Measurements from ENCODE around the gene VSTM2A.

DNA sequence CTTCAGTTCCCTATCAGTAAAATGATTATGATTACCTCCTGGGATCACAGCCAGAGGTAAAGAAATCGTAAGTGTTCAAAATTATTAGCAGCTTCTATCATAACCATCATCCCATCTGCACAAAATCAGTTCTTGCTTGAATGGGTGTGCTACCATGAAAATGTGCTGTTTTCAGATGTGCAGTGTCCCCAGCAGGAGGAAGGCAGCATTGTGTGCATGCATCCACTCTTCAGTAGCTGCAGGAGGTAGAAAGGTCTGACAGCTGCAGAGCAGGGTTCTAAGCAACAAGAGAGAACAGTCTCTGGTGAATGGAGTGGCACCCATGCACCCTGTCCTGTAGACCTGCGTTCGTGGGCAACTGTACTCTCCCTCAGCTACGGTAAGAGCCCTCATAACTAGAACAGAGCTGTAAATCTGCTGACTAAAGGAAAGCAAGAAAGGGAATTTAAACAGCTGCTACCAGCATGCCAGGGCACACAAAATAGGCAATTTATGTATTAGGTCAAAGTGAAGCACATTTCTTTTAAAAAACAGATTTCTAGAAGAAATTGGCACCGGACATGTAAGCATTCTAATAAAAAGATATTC lies 21.2 kb downstream of the VSTM2A start:
- TF ChIP-seq, protein P1, sequence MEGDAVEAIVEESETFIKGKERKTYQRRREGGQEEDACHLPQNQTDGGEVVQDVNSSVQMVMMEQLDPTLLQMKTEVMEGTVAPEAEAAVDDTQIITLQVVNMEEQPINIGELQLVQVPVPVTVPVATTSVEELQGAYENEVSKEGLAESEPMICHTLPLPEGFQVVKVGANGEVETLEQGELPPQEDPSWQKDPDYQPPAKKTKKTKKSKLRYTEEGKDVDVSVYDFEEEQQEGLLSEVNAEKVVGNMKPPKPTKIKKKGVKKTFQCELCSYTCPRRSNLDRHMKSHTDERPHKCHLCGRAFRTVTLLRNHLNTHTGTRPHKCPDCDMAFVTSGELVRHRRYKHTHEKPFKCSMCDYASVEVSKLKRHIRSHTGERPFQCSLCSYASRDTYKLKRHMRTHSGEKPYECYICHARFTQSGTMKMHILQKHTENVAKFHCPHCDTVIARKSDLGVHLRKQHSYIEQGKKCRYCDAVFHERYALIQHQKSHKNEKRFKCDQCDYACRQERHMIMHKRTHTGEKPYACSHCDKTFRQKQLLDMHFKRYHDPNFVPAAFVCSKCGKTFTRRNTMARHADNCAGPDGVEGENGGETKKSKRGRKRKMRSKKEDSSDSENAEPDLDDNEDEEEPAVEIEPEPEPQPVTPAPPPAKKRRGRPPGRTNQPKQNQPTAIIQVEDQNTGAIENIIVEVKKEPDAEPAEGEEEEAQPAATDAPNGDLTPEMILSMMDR (IDR thresholded peaks at IDR 0.05 in 2 of 3, conservative IDR thresholded peaks at IDR 0.05 in 1 of 3; ENCODE audit: borderline replicate concordance in 1 of 3, insufficient read depth in 1 of 3, low read depth in 2 of 3, low read length in 2 of 3) = no peak
- no peak for TF ChIP-seq EZH2 (IDR thresholded peaks at IDR 0.05)
- TF ChIP-seq EZH2phosphoT487 (IDR thresholded peaks at IDR 0.05; ENCODE audit: borderline replicate concordance) = no peak
- no peak for TF ChIP-seq SIN3A (IDR thresholded peaks at IDR 0.05; ENCODE audit: low read depth)
- no peak for TF ChIP-seq POLR2A (IDR thresholded peaks at IDR 0.05; ENCODE audit: borderline replicate concordance, extremely low read depth, insufficient read depth, insufficient read length)
- TF ChIP-seq, protein P2, sequence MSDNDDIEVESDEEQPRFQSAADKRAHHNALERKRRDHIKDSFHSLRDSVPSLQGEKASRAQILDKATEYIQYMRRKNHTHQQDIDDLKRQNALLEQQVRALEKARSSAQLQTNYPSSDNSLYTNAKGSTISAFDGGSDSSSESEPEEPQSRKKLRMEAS (IDR thresholded peaks at IDR 0.05) = no peak
- TF ChIP-seq, protein P3, sequence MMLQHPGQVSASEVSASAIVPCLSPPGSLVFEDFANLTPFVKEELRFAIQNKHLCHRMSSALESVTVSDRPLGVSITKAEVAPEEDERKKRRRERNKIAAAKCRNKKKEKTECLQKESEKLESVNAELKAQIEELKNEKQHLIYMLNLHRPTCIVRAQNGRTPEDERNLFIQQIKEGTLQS (IDR thresholded peaks at IDR 0.05) = no peak
- TF ChIP-seq, protein P4, sequence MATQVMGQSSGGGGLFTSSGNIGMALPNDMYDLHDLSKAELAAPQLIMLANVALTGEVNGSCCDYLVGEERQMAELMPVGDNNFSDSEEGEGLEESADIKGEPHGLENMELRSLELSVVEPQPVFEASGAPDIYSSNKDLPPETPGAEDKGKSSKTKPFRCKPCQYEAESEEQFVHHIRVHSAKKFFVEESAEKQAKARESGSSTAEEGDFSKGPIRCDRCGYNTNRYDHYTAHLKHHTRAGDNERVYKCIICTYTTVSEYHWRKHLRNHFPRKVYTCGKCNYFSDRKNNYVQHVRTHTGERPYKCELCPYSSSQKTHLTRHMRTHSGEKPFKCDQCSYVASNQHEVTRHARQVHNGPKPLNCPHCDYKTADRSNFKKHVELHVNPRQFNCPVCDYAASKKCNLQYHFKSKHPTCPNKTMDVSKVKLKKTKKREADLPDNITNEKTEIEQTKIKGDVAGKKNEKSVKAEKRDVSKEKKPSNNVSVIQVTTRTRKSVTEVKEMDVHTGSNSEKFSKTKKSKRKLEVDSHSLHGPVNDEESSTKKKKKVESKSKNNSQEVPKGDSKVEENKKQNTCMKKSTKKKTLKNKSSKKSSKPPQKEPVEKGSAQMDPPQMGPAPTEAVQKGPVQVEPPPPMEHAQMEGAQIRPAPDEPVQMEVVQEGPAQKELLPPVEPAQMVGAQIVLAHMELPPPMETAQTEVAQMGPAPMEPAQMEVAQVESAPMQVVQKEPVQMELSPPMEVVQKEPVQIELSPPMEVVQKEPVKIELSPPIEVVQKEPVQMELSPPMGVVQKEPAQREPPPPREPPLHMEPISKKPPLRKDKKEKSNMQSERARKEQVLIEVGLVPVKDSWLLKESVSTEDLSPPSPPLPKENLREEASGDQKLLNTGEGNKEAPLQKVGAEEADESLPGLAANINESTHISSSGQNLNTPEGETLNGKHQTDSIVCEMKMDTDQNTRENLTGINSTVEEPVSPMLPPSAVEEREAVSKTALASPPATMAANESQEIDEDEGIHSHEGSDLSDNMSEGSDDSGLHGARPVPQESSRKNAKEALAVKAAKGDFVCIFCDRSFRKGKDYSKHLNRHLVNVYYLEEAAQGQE (IDR thresholded peaks at IDR 0.05; ENCODE audit: low read depth) = no peak
- TF ChIP-seq POLR2AphosphoS5 (IDR thresholded peaks at IDR 0.05; ENCODE audit: low read depth, low read length) = no peak
- no peak for TF ChIP-seq YY1 (IDR thresholded peaks at IDR 0.05; ENCODE audit: extremely low read depth, insufficient replicate concordance, low read depth, low read length)
- TF ChIP-seq EGR1 (IDR thresholded peaks at IDR 0.05; ENCODE audit: low read depth) = no peak
- TF ChIP-seq RAD21 (IDR thresholded peaks at IDR 0.05; ENCODE audit: low read depth) = no peak

Data from HCT116 (cell line).